HG02943 (cell line): ENCODE measurements around the gene THRAP3.

Source experiments
- ATAC-seq: cut with Tn5 transposase; IDR thresholded peaks from one replicate; pipeline ENCODE4 v1.9.1; 2021; ENCODE audit warnings: mild to moderate bottlenecking, low read depth, moderate library complexity; ENCODE audit not compliant: unreplicated experiment

THRAP3 gene

GRCh38 chr1:36295390-36295789, 71.1 kb downstream of the THRAP3 start:
- no peak for ATAC-seq

- no peak for ATAC-seq
Measured at GRCh38 chr1:36297062-36297461, 72.8 kb downstream of the THRAP3 start.

- no peak for ATAC-seq
Measured at GRCh38 chr1:36298640-36299039, 74.4 kb downstream of the THRAP3 start.

- no peak for ATAC-seq
Measured at GRCh38 chr1:36300526-36300925, 76.3 kb downstream of the THRAP3 start.

GRCh38 chr1:36301220-36301619, 77.0 kb downstream of the THRAP3 start:
- ATAC-seq = no peak

GRCh38 chr1:36303244-36303643, 79.0 kb downstream of the THRAP3 start:
- ATAC-seq = no peak

- ATAC-seq = no peak
Measured at GRCh38 chr1:36303650-36304360, 79.6 kb downstream of the THRAP3 start.

GRCh38 chr1:36304521-36304920, 80.3 kb downstream of the THRAP3 start:
- ATAC-seq = no peak

- ATAC-seq = no peak
Measured at GRCh38 chr1:36304970-36305914, 81.0 kb downstream of the THRAP3 start.

- ATAC-seq = no peak
Measured at GRCh38 chr1:36305915-36306209, 81.6 kb downstream of the THRAP3 start.

- ATAC-seq = peak; percentile 32
Measured at GRCh38 chr1:36306210-36306901, 82.1 kb downstream of the THRAP3 start, which contains the start of gene SH3D21. TSS of gene SH3D21 (plus strand) at chr1:36306368. CDS start at chr1:36306421, 53 bp downstream.

- peak; percentile 91 for ATAC-seq
Measured at GRCh38 chr1:36306902-36307456, 82.7 kb downstream of the THRAP3 start.

GRCh38 chr1:36307601-36308330, 83.5 kb downstream of the THRAP3 start:
- ATAC-seq = no peak

GRCh38 chr1:36309397-36309796, 85.2 kb downstream of the THRAP3 start:
- ATAC-seq = no peak

GRCh38 chr1:36320291-36320761, 96.1 kb downstream of the THRAP3 start:
- ATAC-seq = no peak

- ATAC-seq = no peak
Measured at GRCh38 chr1:36320767-36321118, 96.5 kb downstream of the THRAP3 start.

- ATAC-seq = no peak
Measured at GRCh38 chr1:36321119-36321951, 97.1 kb downstream of the THRAP3 start.

- ATAC-seq = no peak
Measured at GRCh38 chr1:36322041-36322785, 98.0 kb downstream of the THRAP3 start.
